Amniotic stem cell (primary cell): ENCODE measurements around the gene TAF3.

ENCODE experiments used
- DNase-seq: peaks from one replicate; lab custom pipeline; 2025; lab: John Stamatoyannopoulos, UW

TAF3 gene

GRCh38 chr10:8045726-8046494 is 227.6 kb downstream of the TAF3 start:
- DNase-seq: no peak

DNA sequence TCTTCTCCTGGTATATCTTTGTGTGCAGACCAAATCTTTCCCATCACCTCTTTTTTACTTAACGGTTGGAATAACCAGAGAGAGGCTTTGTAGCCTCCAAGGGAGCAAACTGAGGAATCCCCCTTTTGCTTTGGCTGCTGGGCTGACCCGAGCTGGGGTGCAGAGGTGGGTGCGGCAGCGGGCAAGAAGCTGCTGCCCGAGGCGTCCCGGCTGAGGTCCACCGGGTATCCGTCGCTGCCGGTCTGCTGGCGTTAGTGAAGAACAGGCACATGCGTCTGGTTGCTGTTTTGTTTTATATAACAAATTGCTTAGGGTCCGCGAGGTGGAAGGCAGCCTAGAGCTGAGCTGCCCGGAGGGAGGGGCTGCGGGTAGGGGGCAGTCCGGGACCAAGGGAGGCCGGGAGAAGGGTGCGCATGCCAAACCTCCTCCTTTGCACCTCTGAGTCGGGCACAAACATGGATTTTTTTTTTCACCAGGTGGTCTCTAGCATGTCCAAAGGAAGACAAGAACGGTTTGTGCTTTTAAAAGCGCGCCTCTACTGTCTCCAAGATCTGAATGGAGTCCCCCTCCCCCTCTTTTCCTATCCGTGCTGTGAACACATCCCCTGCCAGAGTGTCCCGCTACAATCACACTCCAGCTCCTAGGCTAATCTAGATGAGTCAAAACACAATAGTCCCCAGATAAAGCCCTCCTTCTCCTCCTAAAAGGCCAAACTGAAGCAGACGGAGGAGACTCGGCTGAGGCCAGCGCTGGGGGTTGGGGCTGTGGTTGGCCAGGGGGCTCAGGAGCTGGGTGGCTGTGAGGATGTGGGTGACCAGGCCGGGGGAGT is 229.4 kb downstream of the TAF3 start:
- DNase-seq: no peak

DNA sequence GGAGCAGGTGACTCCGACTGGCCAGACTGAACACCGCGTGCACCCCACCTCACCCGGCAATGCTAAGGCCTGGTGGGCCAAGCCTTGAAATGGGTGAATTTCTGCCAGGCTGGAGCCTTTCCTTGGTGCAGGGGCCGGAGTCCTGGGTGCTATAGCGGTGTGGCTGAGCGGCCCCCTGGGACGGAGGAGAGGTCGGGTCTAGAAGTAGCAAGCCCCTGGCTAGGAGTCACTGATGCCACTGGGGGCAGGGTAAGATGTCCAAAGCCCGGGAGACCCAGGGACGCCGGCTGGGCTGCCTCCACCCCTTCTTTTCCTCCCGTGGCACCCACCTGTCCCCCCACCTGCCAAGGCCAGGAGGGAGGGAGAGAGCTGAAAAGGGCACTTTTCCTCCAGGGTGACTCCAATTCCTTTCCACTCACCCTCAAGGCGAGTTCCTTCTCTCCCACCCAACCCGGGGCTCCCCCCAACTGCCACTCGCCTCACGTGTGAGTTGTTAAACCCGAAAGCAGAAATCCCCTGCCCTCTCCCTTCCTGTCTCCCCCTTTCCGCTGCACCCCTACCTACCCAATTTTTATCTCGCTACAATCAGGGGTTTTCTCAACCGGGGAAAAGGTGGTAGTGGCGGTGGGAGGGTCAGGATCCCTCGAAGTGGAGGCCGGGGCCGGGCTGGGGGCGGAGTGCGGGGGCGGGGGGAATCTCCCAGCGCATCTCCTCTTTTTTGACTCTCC is 230.1 kb downstream of the TAF3 start:
- no peak for DNase-seq

DNA sequence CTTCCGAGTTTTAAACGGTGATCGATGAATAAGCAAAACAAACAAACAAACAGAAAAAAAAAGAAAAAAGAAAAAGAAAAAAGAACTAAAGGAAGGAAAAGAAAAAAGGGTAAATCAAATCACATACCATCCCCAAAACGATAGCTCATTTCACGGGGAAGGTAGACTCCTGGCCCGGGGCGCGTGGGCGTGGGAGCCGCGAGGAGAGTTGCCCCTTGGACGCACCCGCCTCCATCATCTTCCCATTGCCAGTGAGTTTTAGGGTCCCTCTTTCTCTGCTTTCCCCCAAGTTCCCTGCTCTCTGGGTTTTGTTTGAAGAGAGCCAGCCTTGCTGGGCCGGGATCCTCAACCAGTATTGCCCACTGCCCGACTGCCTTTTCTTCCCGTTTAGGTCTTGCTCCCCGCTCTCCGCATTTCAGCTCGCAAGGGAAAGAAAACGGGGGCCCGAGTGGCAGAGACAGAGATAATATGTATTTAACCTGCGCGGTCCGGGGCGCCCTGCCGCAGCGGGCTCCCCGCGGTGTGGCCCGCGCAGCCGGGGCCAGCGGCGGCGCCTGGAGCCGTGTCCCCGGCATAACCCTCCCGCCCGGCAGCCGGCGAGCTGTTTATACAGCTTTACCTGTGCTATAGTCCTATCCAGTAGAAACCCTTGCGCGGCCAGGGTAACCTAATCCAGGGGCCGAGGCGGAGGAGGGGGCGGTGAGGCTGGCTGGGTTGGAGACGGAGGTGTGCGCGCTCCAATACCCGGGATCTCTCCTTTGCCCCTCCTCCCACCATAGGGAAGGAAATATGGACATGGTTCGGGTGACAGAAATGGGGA is 230.9 kb downstream of the TAF3 start:
- DNase-seq: no peak

DNA sequence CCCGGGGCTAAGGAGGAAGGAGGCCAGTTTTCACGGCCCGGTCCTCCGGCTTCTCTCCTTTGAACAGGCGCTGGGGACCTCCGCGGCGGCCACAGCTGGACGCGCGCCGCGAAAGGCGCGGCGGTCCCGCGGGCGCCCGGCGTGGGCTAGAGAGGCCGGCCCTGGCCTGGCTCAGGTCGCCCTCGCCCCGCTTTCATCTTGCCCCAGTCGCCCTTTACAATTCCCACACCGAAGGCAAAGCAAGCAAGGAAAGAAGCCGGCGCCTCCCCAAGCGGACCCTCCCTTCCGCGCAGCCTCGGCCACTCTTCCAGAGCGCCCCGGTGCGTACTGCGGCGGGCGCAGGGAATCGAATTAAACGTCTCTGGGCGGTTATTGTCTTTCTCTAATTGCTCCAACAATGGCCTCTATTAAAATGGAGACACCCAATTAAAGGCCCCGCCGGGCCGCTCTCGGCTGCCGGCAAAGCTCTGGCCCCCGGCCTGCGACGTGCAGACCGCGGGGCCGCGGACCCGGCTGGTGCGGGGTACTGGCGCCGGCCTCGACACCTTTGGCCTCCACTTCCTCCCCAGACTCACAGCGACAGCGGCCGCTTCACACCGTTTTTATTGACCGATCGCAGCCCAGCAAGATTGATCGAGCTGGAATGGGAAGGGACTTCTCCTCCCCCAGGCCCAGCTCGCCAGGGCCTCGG is 231.7 kb downstream of the TAF3 start:
- DNase-seq: no peak

DNA sequence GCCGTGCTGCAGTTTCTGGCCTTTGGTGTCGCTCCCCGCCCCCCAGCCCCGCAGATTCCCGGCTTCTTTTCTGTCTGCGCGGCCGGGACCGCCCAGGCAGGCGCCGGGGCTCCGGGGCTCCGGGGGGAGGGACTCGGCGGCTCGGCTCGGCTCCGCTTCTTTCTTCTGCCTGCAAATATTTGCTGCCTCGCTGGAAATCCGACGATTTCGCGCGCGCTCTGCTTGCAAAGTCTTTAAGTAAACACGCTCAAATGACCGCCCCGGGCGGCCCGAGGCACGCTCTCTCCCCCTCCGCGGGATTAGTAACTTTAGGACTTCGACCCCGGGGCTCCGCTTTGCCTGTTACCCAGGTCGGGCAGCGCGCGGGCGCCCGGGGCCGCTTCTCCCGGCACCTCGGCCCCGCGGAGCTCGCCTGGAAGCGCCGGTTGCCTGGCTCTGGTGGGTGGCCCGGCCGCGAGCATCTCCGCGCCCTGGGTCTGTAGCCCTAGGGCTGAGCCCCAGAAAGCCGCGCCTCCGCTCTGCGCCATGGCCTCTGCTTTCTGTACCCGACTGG is 232.3 kb downstream of the TAF3 start:
- DNase-seq: no peak

GRCh38 chr10:8051109-8051821 is 233.0 kb downstream of the TAF3 start:
- DNase-seq: no peak

GRCh38 chr10:8051851-8052257 is 233.5 kb downstream of the TAF3 start:
- no peak for DNase-seq

DNA sequence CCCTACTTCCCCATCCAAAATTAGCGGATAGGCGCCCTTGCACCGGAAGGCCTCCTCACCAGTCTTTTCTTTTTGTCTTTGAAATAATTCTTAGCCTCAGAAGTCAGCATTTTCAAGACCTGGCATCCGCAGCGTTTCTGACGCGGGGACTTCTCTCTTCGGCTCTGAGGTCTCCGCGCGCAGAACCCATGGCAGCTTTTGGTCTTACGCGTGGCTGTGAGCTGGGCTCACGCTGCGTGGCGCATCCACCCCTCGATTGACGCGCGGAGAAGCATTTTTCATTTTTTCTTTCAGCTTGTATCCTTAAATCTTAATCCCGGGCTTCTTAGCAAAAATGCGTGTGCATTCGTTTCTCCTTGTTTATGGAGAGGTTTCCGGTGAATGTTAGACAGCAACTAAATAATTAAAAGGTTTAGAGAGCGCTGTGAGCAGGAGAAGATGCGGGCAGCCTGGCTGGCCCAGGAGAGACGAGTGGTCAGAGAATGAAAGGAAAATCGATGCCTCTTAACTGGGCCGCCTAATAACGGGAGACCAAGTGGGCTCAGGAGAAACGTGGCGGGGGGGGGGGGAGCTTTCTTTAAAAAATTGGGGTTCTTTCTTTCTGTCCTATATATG is 234.1 kb downstream of the TAF3 start:
- DNase-seq: no peak

DNA sequence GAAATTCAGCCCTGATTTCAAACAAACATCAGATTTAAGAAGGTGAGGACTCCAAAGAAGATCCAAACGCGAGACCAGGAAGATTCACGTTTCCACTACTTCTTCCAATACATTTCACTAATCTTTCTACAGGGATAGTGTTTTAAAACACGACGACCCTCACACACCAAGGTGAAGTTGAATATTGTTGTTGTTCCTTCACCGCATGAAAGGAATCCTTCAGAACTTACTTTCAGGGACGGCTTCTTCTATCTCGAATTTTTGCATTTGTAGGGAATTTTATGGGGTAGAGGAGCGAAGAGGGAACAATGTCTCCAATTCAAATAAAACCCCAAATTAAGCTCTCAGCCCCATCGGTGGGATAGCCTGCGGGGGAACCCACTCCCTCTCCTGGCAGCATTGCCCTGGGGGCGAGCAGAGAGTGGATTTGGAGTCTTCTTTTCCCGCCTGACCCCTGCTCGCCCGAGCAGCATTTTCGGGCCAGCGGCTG is 234.7 kb downstream of the TAF3 start:
- DNase-seq: no peak

DNA sequence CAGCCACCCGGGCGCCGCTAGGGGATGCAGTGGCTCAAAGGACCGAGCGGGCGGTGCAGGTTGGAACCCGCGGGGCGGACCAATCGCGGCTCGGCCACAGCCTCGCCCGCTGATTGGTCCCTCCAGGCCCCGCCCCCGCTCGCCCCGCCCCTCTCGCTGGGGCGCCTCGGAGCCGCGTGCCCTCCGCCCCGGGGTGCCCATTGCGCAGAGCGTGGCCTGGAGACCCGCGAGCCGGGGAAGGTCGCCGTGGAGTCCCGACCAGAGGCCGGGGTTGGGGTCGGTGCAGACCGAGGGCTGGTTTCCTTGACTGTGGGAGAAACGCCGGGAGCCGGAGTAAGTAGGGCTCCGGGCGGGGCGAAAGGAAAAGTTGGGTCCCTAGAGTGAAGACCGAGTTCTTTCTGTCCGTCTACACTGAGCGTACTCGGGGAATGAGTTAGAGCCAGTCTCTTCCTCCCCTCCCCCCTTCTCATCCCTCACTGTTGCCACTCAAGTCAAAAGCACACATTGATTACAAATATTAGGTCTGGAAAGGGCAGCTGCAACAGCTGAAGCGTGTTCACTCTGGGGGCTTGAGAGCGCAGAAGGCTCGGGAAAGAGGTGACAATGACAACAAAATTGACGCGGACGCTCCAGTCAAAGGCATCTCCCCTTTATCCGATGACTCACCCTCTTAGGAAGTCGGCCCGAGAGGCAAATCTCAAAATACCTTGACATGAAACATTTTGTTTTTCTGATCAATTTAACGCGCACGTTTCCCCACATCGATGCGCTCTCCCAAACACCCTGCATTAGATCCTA is 235.3 kb downstream of the TAF3 start:
- peak; percentile 55 for DNase-seq

DNA sequence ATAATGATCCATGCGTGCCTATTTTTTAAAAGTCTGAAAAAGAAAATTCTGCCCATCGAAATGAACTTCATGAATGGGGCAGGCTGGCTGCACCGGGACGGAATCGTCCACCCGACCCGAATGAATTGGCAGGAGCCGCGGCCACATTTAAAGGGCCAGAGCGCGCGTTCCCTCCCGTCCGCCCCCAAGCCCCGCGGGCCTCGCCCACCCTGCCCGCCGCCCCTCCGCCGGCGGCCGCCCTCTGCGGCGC is 235.9 kb downstream of the TAF3 start:
- no peak for DNase-seq

DNA sequence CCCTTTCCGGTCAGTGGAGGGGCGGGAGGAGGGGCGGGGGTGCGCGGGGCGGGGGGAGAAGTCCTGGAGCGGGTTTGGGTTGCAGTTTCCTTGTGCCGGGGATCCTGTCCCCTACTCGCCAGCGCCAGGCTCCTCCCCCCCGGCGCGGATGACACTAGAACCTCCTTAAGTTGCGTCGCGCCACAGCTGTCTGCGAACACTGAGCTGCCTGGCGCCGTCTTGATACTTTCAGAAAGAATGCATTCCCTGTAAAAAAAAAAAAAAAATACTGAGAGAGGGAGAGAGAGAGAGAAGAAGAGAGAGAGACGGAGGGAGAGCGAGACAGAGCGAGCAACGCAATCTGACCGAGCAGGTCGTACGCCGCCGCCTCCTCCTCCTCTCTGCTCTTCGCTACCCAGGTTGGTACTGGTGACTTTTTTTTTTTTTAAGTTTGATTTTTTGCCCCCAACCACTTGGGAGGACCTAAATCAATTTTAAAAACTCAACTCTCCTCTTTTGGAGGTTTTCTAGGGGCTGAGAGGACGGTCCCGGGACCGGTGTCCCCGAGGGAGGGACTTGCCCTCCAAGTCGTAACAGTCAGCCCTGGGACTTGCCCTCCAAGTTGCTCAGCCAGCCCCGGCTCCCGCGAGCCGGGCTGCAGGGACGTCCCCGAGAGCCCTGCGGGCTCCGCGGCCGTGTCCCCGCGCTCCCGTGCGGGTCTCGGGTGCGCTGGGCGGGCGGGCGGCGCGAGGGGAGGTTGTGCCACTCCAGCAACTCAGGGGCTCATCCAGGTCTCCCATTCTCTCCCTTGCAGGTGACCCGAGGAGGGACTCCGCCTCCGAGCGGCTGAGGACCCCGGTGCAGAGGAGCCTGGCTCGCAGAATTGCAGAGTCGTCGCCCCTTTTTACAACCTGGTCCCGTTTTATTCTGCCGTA is 236.4 kb downstream of the TAF3 start, which contains the start of gene GATA3:
Gene GATA3, plus strand, starts transcription at position 195 of the 914 bp plus-strand sequence. CDS start 968 bp downstream, outside the sequence.
- DNase-seq: no peak

- no peak for DNase-seq
These were observed 237.4 kb downstream of the TAF3 start for GRCh38 chr10:8055420-8056349.

DNA sequence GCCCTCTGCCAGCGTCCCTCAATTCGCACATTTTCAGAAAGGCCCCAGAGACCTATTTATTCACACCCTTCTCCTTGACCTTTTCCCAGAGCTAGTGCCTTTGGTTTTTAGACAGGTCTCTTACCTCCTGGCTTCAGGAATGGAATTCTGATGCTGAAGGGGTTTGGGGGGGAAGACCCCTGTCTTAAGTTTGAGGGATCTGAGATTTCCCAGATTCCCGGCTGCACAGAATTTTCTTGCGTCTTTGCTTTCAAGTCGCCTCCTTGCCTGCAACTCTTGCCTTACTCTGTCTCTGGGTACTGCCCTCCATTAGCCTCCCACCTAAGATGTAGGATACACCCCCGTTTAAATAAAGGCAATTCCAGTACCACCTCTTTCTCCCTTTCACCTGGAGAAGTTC is 238.1 kb downstream of the TAF3 start:
- no peak for DNase-seq

- DNase-seq: no peak
These were observed 238.6 kb downstream of the TAF3 start for GRCh38 chr10:8056871-8057331.
